Stimulated activated CD4-positive, alpha-beta T cell treated with anti-CD3 and anti-CD28 coated beads, TNF-alpha, amount 100 ng/mL, for 48 hours (primary cell): ENCODE data around the gene SUSD3.
A peak's percentile ranks its signal among the peaks of the same experiment; 100 is the strongest.

Source experiments
- DNase-seq, 3 donors: peaks; one replicate each; pipeline ENCODE4 v3.0.0-alpha.2; 2020; ENCODE audit warnings: low read depth in 3 of 3

SUSD3 gene

GRCh38 chr9:93030642-93031628 is 27.6 kb upstream of the SUSD3 start:
- DNase-seq, result no peak

DNA sequence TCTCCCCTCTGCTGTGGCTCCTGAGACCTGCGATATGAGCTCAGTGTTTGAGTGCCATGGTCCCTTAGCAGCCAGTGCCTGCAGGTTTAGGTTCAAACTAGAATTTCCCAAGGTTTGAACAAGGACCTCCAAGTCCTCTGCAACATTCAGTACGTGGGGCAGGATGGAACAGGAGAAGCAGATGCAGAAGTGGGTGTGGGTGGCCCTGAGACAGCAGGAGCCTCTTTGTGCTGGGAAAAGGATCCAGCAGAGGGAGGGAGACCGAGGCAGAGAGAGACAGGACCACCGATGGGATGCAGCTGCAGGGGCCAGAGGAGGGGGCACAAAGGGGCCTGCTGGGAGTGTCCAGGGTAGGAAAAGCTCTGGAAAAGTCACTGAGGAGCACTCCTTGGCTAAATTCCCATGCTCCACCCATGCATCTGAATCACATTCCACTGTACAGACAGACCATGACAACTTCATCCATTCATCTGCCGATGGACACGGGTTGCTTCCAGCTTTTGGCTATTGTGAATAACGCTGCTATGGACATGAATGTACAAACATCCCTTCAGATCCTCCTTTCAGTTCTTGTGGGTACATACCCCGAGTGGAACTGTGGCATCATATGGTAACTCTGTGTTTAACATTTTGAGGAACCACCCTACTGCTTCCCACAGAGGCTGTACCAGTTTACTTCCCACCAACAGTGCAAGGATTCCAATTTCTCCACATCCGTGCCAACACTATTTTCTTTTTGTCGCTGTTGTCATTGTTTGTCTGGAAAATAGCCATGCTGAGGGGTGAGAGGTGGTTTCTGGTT is 26.7 kb upstream of the SUSD3 start:
- DNase-seq, result no peak

GRCh38 chr9:93032545-93032944 is 26.0 kb upstream of the SUSD3 start:
- no peak for DNase-seq

DNA sequence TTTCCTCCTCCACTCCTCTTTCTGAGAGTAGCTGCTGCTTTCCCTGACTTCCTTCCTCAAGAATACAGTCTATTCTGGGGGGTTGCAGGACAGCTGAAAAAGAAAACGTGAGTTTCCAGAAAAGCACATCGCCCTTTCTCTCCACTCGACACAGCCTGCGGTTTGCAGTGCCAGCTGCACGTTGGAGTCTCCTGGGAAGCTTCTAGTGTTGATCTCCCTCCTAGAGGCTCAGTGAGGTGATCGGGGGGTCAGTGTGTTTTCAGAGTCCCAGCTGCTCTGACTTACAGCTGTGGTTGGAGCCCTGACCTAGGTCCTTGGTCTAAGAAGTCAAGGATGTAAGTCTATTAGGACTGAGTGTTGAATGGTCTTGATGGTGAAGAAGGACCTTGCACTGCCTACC is 25.0 kb upstream of the SUSD3 start:
- no peak for DNase-seq

DNA sequence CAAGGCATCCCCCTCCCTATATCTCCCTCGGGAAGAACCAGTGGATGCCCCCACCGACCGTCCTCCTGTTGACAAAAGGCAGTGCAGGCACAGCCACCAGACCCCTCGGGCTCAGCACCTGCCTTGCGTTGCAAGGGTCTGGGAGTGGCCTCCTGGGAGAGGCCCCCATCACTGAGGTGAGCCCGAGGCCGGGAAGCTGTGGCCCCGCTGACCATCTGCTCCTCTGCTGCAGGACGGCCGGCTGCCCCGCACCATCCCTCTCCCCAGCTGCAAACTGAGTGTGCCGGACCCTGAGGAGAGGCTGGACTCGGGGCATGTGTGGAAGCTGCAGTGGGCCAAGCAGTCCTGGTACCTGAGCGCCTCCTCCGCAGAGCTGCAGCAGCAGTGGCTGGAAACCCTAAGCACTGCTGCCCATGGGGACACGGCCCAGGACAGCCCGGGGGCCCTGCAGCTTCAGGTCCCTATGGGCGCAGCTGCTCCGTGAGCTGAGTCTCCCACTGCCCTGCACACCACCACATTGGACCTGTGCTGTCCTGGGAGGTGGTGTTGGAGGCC is 23.3 kb upstream of the SUSD3 start:
- no peak for DNase-seq

GRCh38 chr9:93035821-93036351 is 22.6 kb upstream of the SUSD3 start:
- DNase-seq, result no peak

DNA sequence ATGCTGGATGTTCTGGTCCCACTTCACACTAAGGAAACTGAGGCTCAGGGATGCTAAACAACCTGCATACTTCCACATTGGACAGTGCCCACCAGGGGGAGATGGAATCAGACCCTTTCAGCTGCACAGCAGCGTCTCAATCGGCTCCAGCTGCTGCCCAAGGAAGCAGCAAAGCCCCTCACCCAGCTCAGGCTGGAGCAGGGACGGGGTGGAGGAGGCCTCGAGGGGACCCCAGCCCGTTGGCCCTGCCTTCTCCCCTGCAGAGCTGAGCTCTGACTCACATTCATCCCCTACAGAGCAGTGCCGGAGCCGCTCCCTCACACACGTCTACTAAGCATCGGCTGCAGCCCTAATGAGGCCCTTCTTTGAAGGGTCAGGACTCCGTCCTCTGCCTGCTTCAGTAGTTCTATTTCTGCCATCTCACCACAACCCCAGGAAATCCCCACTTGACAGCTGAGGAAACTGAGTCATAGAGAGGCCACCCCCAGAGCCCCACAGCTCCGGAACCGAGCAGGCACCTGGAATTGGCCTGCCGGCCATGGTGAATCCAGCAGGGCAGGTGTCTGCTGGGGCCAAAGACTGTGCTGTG is 21.5 kb upstream of the SUSD3 start:
- no peak for DNase-seq

GRCh38 chr9:93037476-93037971 is 21.0 kb upstream of the SUSD3 start:
- no peak for DNase-seq

DNA sequence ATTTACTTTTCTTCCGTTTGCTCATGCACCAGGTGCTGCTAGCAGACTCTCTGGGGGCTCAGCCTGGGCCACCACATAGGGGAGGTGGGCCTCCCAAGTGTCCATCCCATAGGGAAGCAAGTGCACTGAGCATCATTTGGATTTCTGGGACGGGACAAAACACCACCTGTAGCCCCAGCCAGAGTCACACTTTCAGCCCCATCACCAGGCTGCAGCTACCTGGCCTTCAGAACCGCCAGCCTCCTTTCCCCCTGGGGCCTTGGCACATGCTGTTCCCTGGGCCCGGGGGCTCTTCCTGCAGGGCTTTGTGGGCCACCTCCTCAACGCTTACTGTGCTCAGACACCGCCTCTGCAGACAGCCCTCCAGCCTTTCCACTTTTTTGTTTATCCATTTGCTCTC is 19.6 kb upstream of the SUSD3 start:
- DNase-seq, result no peak

DNA sequence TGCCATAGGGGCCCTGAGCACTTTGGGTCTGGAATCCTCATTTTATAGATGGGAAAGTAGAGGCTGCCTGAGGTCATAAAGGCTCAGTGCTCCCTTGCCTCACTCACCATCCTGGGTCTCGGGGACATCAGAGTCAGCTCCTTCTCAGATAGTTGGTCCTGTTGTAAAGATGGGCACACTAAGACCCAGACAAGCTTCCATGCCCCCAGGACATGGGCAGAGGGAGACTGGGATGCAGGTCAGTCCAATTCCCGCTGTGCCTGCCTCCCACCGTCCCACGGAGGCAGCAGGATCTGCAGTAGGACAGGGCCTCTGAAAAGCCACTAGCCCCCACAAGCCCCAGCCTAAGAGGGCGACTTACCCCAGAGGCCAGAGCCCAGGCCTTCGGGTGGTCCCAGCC is 19.0 kb upstream of the SUSD3 start:
- DNase-seq, result no peak

GRCh38 chr9:93039976-93040375 is 18.5 kb upstream of the SUSD3 start:
- DNase-seq, result no peak

GRCh38 chr9:93040409-93040808 is 18.1 kb upstream of the SUSD3 start:
- DNase-seq, result no peak

DNA sequence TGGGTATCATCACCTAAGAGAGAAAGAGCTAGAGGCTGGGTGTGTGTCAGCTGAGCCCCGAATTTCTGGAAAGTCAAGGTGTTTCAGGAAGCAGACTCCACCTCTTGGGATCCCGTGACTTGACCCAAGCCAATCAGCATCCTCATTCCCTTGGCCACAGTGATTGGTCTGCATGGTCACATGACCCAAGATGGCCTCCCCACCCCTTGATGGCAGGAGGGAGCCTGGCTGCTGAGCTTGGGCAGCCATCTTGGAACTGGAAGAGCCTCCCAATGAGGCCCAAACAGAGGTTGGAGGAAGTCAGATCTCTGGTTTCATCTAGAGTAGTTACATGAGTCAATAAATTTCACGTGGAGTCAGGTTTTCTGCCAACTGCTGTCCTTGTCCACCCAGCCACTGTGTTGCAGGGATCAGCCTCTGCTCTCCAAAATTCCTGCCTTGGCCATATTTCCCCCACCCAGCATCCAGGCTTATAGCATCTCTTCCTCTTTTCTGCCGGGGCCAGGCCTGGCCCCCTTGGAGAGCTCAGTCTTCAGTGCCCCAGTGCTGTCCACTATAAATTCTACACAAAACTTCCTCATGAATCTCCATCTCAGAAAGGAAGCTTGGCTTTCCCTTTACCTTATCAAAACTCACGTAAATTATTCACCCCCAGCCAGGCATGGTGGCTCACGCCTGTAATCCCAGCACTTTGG is 17.2 kb upstream of the SUSD3 start:
- DNase-seq, result peak in 1 of 3 donors; percentile 41

DNA sequence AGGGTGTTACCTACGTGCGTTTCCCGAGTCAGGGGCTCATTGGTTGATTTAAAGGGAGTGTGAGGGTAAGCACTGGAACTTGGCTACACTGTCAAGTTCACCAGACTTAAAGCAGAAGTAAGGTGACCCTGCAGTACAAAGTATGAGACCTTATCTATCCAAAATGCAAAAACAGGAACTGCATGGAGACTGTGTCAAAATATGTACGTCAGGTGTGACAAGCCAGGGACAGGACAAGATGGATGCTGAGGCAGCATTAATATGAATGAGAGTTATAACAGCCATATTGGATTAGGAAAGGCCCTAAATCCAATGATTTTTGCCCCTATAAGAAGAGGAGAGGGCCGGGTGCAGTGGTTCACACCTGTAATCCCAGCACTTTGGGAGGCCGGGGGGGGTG is 15.4 kb upstream of the SUSD3 start:
- no peak for DNase-seq

DNA sequence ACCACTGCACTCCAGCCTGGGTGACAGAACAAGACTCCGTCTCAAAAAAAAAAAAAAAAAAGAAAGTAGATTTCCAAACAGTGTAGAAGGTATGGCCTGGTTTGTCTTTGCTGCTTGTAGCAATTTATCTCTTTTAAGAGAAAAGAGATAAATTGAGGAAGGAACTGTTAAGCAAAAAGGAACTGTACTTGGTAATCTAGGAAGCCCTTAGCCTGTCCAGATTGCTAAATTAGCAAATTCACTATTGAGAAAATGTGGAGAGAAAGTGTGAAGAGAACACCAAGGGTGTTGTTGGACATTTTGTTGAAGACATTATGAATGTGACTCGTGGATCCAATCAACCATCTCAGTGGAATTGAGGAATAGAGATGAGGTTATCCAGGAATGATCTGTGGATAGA is 13.0 kb upstream of the SUSD3 start:
- no peak for DNase-seq

- no peak for DNase-seq
Measured at GRCh38 chr9:93048566-93049448, 9.7 kb upstream of the SUSD3 start.

DNA sequence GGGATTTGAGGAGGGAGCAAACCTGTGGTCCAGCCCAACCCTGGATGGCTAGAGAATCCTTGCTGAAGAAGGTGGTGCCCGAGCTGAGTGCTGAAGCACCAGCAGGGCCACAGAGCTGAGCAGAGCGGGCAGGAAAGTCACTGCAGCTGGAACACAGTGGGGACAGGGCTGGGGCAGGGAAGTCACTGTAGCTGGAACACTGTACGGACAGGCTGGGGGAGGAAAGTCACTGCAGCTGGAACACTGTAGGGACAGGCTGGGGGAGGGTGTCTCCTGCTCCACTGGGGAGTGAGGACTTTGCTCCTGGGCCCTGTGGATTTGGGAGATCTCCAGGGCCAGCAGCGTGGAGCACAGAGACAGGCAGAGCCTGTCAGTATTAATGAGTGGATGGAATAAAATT is 9.0 kb upstream of the SUSD3 start:
- DNase-seq, result no peak

DNA sequence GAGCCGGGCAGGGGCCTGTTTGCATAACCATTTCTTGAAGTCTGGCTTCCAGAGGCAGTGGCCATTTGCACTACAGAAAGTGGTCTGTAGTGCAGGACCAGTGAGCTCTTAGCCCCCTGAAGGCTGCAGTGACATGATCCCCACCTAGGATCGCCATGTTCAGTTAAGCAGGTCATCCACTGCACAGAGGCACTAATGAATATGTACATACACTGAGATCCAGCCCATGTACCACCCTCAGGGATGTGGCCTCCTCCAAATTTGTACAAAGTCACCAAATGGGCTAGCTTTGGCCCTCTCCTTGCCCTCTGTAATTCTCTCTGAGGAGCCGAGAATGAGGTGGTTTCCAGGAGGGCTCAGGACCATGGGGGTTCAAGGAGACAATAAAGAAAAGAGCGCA is 8.3 kb upstream of the SUSD3 start:
- no peak for DNase-seq

- no peak for DNase-seq
Measured at GRCh38 chr9:93051680-93052089, 6.8 kb upstream of the SUSD3 start.
